Effector CD8-positive, alpha-beta T cell (primary cell): ENCODE measurements around the gene SPATA1.
"Not testable (repeated sequence)": the region's sequence is repeated elsewhere in the genome, so short reads cannot be mapped to it uniquely, and the experiment has no call there.

Experiments used
- DNase-seq: peaks from one replicate; lab custom pipeline; 2025; lab: John Stamatoyannopoulos, UW

SPATA1 gene

GRCh38 chr1:84594959-84595358 lies 88.8 kb downstream of the SPATA1 start:
- DNase-seq: not testable (repeated sequence)

- DNase-seq: no peak
Observed at GRCh38 chr1:84597011-84597410, 90.8 kb downstream of the SPATA1 start.

- no peak for DNase-seq
Observed at GRCh38 chr1:84598418-84598817, 92.2 kb downstream of the SPATA1 start.

DNA sequence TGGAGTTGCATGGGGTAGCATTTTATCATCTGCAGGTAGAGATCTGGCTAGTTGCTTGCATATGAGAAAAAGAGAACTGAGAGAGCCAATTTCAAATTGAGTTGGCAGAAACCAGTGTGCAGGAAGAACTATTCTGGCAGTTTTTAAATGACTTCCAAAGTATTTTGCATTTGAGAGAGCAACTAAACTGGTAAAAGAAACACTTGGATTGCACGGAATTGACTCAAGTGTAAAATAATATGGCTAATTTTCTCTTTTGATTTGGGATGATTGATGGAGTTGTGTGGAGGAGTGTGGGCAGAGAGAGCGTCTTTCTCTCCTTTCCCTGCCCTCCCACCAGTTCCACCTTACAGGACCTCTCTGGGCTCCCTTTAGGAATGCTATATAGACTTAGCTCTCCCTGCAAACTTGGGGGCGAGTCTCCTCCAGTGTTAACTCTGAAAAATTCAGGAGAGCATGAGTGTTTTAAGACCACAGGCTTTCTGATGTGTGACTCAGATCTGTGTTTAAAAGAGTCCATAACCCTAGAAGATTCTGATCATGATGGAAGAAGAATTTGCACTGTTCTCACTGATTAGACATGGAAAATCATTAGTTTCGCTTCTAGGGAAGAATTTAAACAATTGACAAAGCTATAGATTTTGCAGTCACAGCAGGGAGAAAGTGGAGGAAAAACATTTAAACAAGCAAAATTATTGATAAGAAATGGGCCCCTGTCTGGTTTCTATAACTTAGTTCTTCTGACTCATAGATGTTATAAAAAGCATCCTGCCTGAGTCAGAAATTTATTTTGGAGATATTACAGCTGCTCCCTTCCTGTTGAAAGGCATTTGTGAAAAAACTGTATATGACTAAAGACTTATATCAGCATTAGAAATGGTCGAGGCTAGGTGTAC lies 92.9 kb downstream of the SPATA1 start:
- no peak for DNase-seq

DNA sequence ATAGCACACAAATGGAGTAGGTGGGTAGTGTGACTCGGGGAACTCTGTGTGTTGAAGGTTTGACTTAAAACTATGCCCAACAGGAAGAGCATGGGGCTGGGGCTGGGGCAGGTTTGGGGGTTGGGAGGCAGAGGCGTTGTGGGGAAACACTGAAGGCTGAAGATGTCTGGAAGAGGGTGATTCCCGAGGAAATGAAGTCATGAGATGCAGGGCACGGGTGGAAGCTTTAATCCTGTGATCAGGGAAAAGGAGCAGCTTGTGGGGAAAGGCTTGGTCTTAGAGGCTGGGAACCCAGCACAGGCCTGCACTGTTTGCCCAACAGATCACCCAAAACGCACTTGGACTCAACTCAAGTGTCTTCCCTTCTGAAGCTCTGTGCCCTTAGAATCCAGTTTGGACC lies 94.6 kb downstream of the SPATA1 start:
- DNase-seq: no peak

DNA sequence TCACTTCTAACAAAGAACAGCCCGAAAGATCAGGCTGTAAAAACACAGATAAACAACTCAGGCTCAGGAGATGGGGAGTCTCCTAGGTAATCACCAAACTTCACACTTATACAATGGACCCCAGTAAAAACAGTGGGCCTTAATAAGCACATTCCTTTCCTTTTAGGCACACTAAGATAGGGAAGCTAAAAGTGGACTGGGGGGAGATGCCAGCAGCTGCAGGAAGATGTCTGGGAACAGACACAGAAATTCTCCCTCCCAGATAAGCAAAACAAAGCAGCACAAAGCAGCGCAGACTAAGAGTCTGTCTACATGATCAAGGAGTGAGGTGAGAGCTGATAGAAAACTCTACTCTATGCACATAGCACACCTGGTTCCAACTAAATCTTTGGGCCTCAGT lies 97.0 kb downstream of the SPATA1 start:
- DNase-seq: no peak

- no peak for DNase-seq
Observed at GRCh38 chr1:84603941-84604830, 98.0 kb downstream of the SPATA1 start.

DNA sequence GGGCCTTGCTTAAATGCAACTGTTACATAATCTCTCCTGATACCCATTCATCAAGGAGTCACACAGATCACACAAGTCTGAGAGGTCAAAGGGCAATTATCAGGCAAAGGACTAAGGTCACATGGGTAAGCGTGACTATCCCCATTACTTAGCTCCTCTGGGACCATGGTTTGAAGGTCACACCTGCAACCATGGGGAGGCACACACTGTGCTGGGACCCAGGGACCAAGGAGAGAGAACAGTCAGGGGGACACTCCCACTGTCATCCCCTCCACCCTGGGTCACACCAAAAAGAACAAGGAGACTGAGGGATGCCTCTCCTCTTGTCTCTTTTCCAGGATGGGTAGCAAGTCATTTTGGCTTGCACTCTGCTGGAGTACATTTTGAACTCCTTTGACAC lies 99.0 kb downstream of the SPATA1 start:
- DNase-seq: no peak

- no peak for DNase-seq
Observed at GRCh38 chr1:84606977-84607376, 100.8 kb downstream of the SPATA1 start.

- DNase-seq: no peak
Observed at GRCh38 chr1:84611091-84611490, 104.9 kb downstream of the SPATA1 start.

GRCh38 chr1:84611796-84612195 lies 105.6 kb downstream of the SPATA1 start:
- DNase-seq: no peak

DNA sequence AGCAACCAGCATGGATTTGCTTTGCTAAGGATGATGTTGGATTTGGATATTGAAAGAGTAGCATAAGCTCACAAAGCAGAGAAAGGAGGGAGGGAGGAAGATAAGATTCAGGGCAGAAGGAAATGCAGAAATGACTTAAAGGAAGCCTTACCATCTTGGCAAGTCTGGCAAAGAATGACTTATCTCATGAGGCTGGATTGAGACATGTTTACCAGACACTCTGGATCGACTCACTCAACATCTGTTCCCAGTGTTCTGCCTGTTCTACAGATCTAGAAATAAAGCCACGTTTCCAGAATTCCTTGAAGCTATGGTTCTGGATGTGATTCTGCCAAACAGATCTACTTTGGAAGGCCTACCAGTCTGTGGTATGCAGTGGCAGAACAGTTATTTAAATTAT lies 106.8 kb downstream of the SPATA1 start:
- no peak for DNase-seq

DNA sequence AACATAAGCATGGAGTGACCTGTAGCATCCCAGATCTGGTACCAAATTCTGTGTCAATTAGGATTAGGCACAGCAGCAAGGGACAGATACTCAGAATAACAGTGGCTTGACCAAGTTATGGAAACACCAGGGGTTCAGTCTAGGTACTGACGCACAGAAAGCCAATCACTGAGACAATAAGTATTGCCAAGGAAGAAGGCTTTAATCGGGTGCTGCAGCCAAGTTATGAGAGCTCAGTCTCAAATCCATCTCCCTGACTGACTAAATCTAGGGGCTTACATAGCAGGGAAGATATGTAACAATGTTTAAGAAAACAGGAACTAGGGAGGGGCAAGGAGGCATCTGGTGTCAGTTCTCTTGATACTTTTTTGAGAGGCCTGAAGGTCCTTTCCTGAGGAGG lies 107.7 kb downstream of the SPATA1 start:
- no peak for DNase-seq

- DNase-seq: no peak
Observed at GRCh38 chr1:84615790-84616189, 109.6 kb downstream of the SPATA1 start.
